WTC11 (cell line): ENCODE results near the gene HBE1. TPM values are rescaled to one million over a fixed set of nuclear protein-coding genes. Genes with fewer than 3 reads are reported as not detected.

ENCODE experiments used
- ATAC-seq: fragments of 200-7000 bp; cut with Tn5 transposase; 2 replicates; pipeline ENCODE4 v1.10.0; 2021; ENCODE audit warnings: mild to moderate bottlenecking, moderate library complexity
- CTCF ChIA-PET: fragments of 300-600 bp; sonication (Branson Sonifier 250); formaldehyde crosslinking; loops from one replicate; lab custom pipeline; 2021; ENCODE audit warnings: antibody characterized with exemption; lab: Charles Lee
- POLR2A ChIA-PET: fragments of 350-600 bp; sonication (Branson Sonifier 250); formaldehyde crosslinking; loops from one replicate; lab custom pipeline; 2021; ENCODE audit warnings: antibody characterized with exemption; lab: Charles Lee
- DNase-seq: peaks from one replicate; pipeline ENCODE4 v3.0.0; 2021; ENCODE audit warnings: low spot score
- H3K27ac Mint-ChIP-seq: 2 replicates; pipeline ENCODE4 v1.8.0; 2021; ENCODE audit warnings: mixed read lengths
- H3K27me3 Mint-ChIP-seq: 2 replicates; pipeline ENCODE4 v1.8.0; 2021; ENCODE audit warnings: low read depth, mild to moderate bottlenecking, moderate library complexity, mixed read lengths
- H3K36me3 Mint-ChIP-seq: 2 replicates; pipeline ENCODE4 v1.8.0; 2021; ENCODE audit warnings: mixed read lengths
- H3K4me1 Mint-ChIP-seq: 2 replicates; pipeline ENCODE4 v1.8.0; 2022; ENCODE audit warnings: mixed read lengths
- H3K4me3 Mint-ChIP-seq: 2 replicates; pipeline ENCODE4 v1.8.0; 2021; ENCODE audit warnings: mild to moderate bottlenecking, moderate library complexity, mixed read lengths
- H3K9me3 Mint-ChIP-seq: 2 replicates; pipeline ENCODE4 v1.8.0; 2021; ENCODE audit warnings: mixed read lengths
- CBFB ChIP-seq: sonication (generic); formaldehyde crosslinking; IDR thresholded peaks from 2 replicates; pipeline ENCODE4 v1.8.1; 2022; ENCODE audit warnings: mild to moderate bottlenecking, low read depth, missing genetic modification reagents
- FOXP4 ChIP-seq: sonication (generic); formaldehyde crosslinking; IDR thresholded peaks from 2 replicates; pipeline ENCODE4 v1.8.0; 2022; ENCODE audit warnings: mild to moderate bottlenecking, missing genetic modification reagents
- GABPB1 ChIP-seq: sonication (generic); formaldehyde crosslinking; IDR thresholded peaks from 2 replicates; pipeline ENCODE4 v1.8.1; 2023; ENCODE audit warnings: mild to moderate bottlenecking, missing genetic modification reagents
- HMGA2 ChIP-seq: fragments of 250-450 bp; sonication (Bioruptor Pico); IDR thresholded peaks from 2 replicates; pipeline ENCODE4 v1.4.0; 2021; ENCODE audit warnings: mild to moderate bottlenecking, moderate library complexity
- SMAD4 ChIP-seq: sonication (generic); formaldehyde crosslinking; IDR thresholded peaks from 2 replicates; pipeline ENCODE4 v1.8.0; 2022; ENCODE audit warnings: mild to moderate bottlenecking, missing genetic modification reagents
- ZNF281 ChIP-seq: sonication (generic); formaldehyde crosslinking; IDR thresholded peaks from 2 replicates; pipeline ENCODE4 v1.8.0; 2023; ENCODE audit warnings: mild to moderate bottlenecking, missing genetic modification reagents
- ZNF396 ChIP-seq: fragments of 250-450 bp; sonication (Bioruptor Pico); IDR thresholded peaks from 2 replicates; pipeline ENCODE4 v1.8.0; 2021; ENCODE audit warnings: mild to moderate bottlenecking, moderate library complexity, borderline replicate concordance
- ZNF425 ChIP-seq: fragments of 250-450 bp; sonication (Bioruptor Pico); conservative IDR thresholded peaks from 2 replicates; pipeline ENCODE4 v1.9.0; 2021; ENCODE audit warnings: mild to moderate bottlenecking
- total RNA-seq: library from RNA; stranded (reverse); gene quantifications from 3 replicates; pipeline ENCODE4 v1.2.3, GENCODE V29; 2021
- TF ChIP-seq, protein P1 (sequence below): sonication (generic); formaldehyde crosslinking; IDR thresholded peaks from 2 replicates; pipeline ENCODE4 v1.8.1; 2023; ENCODE audit warnings: mild to moderate bottlenecking, missing genetic modification reagents, moderate library complexity
- TF ChIP-seq, protein P2 (sequence below): sonication (generic); formaldehyde crosslinking; IDR thresholded peaks from 2 replicates; pipeline ENCODE4 v1.8.1; 2022; ENCODE audit warnings: low read depth, missing genetic modification reagents, borderline replicate concordance

HBE1 gene
- total RNA-seq, 1 experiment from 2014 or later = 3.1 TPM

- Mint-ChIP-seq H3K27ac (no peak overlapping the region), H3K4me1 (peaks cover 3% of the 10 kb centered on the region; the same call in 1 of the 2 replicates)
- POLR2A ChIA-PET = no interaction called here
- no peak for ATAC-seq
- no peak for TF ChIP-seq CBFB (CRISPR knock-in tag)
- no peak for TF ChIP-seq FOXP4 (CRISPR knock-in tag)
- no peak for TF ChIP-seq SMAD4 (CRISPR knock-in tag)
- no peak for TF ChIP-seq GABPB1 (CRISPR knock-in tag)
- no peak for TF ChIP-seq ZNF281
- TF ChIP-seq, all 79 proteins: peak for 0
- CTCF ChIA-PET = no interaction called here
- Mint-ChIP-seq H3K9me3 (no peaks in the 10 kb centered on the region), H3K27me3 (no peaks in the 10 kb centered on the region), H3K4me3 (no peak overlapping the region), H3K36me3 (no peaks in the 10 kb centered on the region)
- no peak for DNase-seq
Observed at GRCh38 chr11:5228124-5228523, 41.6 kb downstream of the HBE1 start.

- Mint-ChIP-seq H3K4me1 (peaks cover 3% of the 10 kb centered on the region; the same call in 1 of the 2 replicates), H3K4me3 (no peak overlapping the region), H3K36me3 (no peaks in the 10 kb centered on the region), H3K27me3 (no peaks in the 10 kb centered on the region), H3K9me3 (no peaks in the 10 kb centered on the region), H3K27ac (no peak overlapping the region)
- ChIA-PET CTCF (no interaction called here), POLR2A (no interaction called here)
- DNase-seq (no peak), ATAC-seq (no peak)
- TF ChIP-seq, protein P1, sequence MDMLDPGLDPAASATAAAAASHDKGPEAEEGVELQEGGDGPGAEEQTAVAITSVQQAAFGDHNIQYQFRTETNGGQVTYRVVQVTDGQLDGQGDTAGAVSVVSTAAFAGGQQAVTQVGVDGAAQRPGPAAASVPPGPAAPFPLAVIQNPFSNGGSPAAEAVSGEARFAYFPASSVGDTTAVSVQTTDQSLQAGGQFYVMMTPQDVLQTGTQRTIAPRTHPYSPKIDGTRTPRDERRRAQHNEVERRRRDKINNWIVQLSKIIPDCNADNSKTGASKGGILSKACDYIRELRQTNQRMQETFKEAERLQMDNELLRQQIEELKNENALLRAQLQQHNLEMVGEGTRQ (CRISPR knock-in tag) = no peak
- TF ChIP-seq ZNF396 (CRISPR knock-in tag) = no peak
- TF ChIP-seq ZNF425 (CRISPR knock-in tag) = no peak
Observed at GRCh38 chr11:5227681-5228080, 42.1 kb downstream of the HBE1 start.

- Mint-ChIP-seq H3K27me3 (no peaks in the 10 kb centered on the region), H3K4me1 (peaks cover 3% of the 10 kb centered on the region; the same call in 1 of the 2 replicates), H3K27ac (no peak within 1 kb of the TSS), H3K36me3 (peaks cover 5% of the 10 kb centered on the region), H3K9me3 (peaks cover 5% of the 10 kb centered on the region; the same call in 1 of the 2 replicates), H3K4me3 (no peak within 1 kb of the TSS)
- TF ChIP-seq HMGA2 (CRISPR knock-in tag) = no peak
- TF ChIP-seq, protein P2, sequence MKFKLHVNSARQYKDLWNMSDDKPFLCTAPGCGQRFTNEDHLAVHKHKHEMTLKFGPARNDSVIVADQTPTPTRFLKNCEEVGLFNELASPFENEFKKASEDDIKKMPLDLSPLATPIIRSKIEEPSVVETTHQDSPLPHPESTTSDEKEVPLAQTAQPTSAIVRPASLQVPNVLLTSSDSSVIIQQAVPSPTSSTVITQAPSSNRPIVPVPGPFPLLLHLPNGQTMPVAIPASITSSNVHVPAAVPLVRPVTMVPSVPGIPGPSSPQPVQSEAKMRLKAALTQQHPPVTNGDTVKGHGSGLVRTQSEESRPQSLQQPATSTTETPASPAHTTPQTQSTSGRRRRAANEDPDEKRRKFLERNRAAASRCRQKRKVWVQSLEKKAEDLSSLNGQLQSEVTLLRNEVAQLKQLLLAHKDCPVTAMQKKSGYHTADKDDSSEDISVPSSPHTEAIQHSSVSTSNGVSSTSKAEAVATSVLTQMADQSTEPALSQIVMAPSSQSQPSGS = no peak
- ChIA-PET POLR2A (no interaction called here), CTCF (no interaction called here)
- DNase-seq (no peak), ATAC-seq (no peak)
Observed at GRCh38 chr11:5226732-5227310, 42.9 kb downstream of the HBE1 start, which contains the start of gene HBB. Gene HBB (minus strand): TSS chr11:5227071. CDS start chr11:5227021, 50 bp downstream.
